Neural progenitor cell (in vitro differentiated cells): ENCODE measurements around the gene SLC44A1. TPM values are rescaled to one million over a fixed set of nuclear protein-coding genes. Genes with fewer than 3 reads are reported as not detected.

Source experiments
- DNase-seq: peaks from one replicate; pipeline ENCODE4 v3.0.0-alpha.2; 2016; ENCODE audit warnings: low spot score
- H2AFZ ChIP-seq: fragments of 200-600 bp; sonication (generic); replicated peaks from 2 replicates; pipeline ENCODE4 v1.6.1; 2016; ENCODE audit warnings: antibody characterized with exemption
- H3F3A ChIP-seq: fragments of 200-600 bp; sonication (generic); 2 replicates; pipeline ENCODE4 v1.6.1; 2016; ENCODE audit warnings: antibody characterized with exemption, low read depth
- H3K27ac ChIP-seq: fragments of 200-600 bp; sonication (generic); 2 replicates; pipeline ENCODE4 v1.5.1; 2016; ENCODE audit warnings: mild to moderate bottlenecking
- H3K27me3 ChIP-seq: fragments of 200-600 bp; sonication (generic); 2 replicates; pipeline ENCODE4 v1.6.1; 2016; ENCODE audit warnings: mild to moderate bottlenecking, moderate library complexity
- H3K36me3 ChIP-seq: fragments of 200-600 bp; sonication (generic); 2 replicates; pipeline ENCODE4 v1.5.1; 2016
- H3K4me1 ChIP-seq: fragments of 200-600 bp; sonication (generic); 2 replicates; pipeline ENCODE4 v1.6.1; 2016; ENCODE audit warnings: mixed run types
- H3K4me2 ChIP-seq: fragments of 200-600 bp; sonication (generic); 2 replicates; pipeline ENCODE4 v1.6.1; 2016
- H3K4me3 ChIP-seq: fragments of 200-600 bp; sonication (generic); 2 replicates; pipeline ENCODE4 v1.5.1; 2016
- H3K79me2 ChIP-seq: fragments of 200-600 bp; sonication (generic); 2 replicates; pipeline ENCODE4 v1.6.1; 2016; ENCODE audit warnings: low read depth
- H3K9ac ChIP-seq: fragments of 200-600 bp; sonication (generic); 2 replicates; pipeline ENCODE4 v1.6.1; 2016
- H3K9me3 ChIP-seq: fragments of 200-600 bp; sonication (generic); 2 replicates; pipeline ENCODE4 v1.5.1; 2016; ENCODE audit warnings: low read depth
- H4K20me1 ChIP-seq: fragments of 200-600 bp; sonication (generic); 2 replicates; pipeline ENCODE4 v1.6.1; 2016; ENCODE audit warnings: low read depth
- H3K27ac Mint-ChIP-seq: 3 replicates; pipeline ENCODE4 v1.8.0; 2021; ENCODE audit warnings: mixed read lengths
- H3K27me3 Mint-ChIP-seq: 2 replicates; pipeline ENCODE4 v1.8.0; 2022; ENCODE audit warnings: low read depth, mild to moderate bottlenecking, inconsistent platforms, moderate library complexity, mixed read lengths; ENCODE audit not compliant: insufficient read depth
- H3K36me3 Mint-ChIP-seq: 3 replicates; pipeline ENCODE4 v1.8.0; 2021; ENCODE audit warnings: mixed read lengths
- H3K4me1 Mint-ChIP-seq: 3 replicates; pipeline ENCODE4 v1.8.0; 2021; ENCODE audit warnings: mixed read lengths
- H3K4me3 Mint-ChIP-seq: 3 replicates; pipeline ENCODE4 v1.8.0; 2021; ENCODE audit warnings: mild to moderate bottlenecking, moderate library complexity, mixed read lengths
- H3K9me3 Mint-ChIP-seq: 3 replicates; pipeline ENCODE4 v1.8.0; 2020; ENCODE audit warnings: mixed read lengths
- CTCF ChIP-seq: fragments of 200-600 bp; sonication (generic); IDR thresholded peaks from 2 replicates; pipeline ENCODE4 v1.5.1; 2017; ENCODE audit warnings: antibody characterized with exemption, mild to moderate bottlenecking
- EZH2 ChIP-seq: fragments of 200-600 bp; sonication (generic); IDR thresholded peaks from 2 replicates; pipeline ENCODE4 v1.6.1; 2017; ENCODE audit warnings: antibody characterized with exemption, mild to moderate bottlenecking, moderate library complexity
- EZH2phosphoT487 ChIP-seq: fragments of 200-600 bp; sonication (generic); IDR thresholded peaks from 2 replicates; pipeline ENCODE4 v1.6.1; 2017; ENCODE audit warnings: antibody characterized with exemption
- total RNA-seq: library from RNA; depleted of rRNA; stranded (reverse); fragments of >200 nt; gene quantifications from 2 replicates; pipeline ENCODE4 v1.2.3, GENCODE V29; 2015; ENCODE audit warnings: low replicate concordance

The SLC44A1 gene
- total RNA-seq, 1 donor from 2014 or later = 41.4 TPM

GRCh38 chr9:105246656-105247173, 2.3 kb downstream of the SLC44A1 start:
- no peak overlapping the region for H3K9ac ChIP-seq
- peaks cover 68% of the 10 kb centered on the region for H3K79me2 ChIP-seq
- DNase-seq = no peak
- no peaks in the 10 kb centered on the region for H3K9me3 ChIP-seq
- peaks cover 40% of the 10 kb centered on the region for H4K20me1 ChIP-seq
- peak overlapping the region; percentile 98 for H3K4me3 ChIP-seq
- Mint-ChIP-seq H3K4me1 (peaks cover 21% of the 10 kb centered on the region), H3K27me3 (peaks cover 17% of the 10 kb centered on the region), H3K27ac (no peak overlapping the region), H3K36me3 (no peaks in the 10 kb centered on the region), H3K4me3 (peak overlapping the region; percentile 96), H3K9me3 (no peaks in the 10 kb centered on the region)
- H2AFZ ChIP-seq = no peak overlapping the region
- peaks cover 25% of the 10 kb centered on the region for H3F3A ChIP-seq
- peak overlapping the region; percentile 96 for H3K4me2 ChIP-seq
- H3K4me1 ChIP-seq = peaks cover 58% of the 10 kb centered on the region
- H3K27me3 ChIP-seq = no peaks in the 10 kb centered on the region
- TF ChIP-seq CTCF (no peak), EZH2phosphoT487 (no peak), EZH2 (no peak)
- no peaks in the 10 kb centered on the region for H3K36me3 ChIP-seq
- H3K27ac ChIP-seq = no peak overlapping the region

GRCh38 chr9:105248691-105249090, 4.2 kb downstream of the SLC44A1 start:
- Mint-ChIP-seq H3K27ac (no peak overlapping the region), H3K4me1 (peaks cover 17% of the 10 kb centered on the region), H3K27me3 (peaks cover 17% of the 10 kb centered on the region), H3K36me3 (no peaks in the 10 kb centered on the region), H3K9me3 (no peaks in the 10 kb centered on the region), H3K4me3 (no peak overlapping the region)
- H3K36me3 ChIP-seq = no peaks in the 10 kb centered on the region
- peaks cover 87% of the 10 kb centered on the region for H3K79me2 ChIP-seq
- H3K4me1 ChIP-seq = peaks cover 43% of the 10 kb centered on the region
- TF ChIP-seq EZH2 = no peak
- no peak for TF ChIP-seq CTCF
- TF ChIP-seq EZH2phosphoT487 = no peak
- H3K4me2 ChIP-seq = peak overlapping the region; percentile 46
- H4K20me1 ChIP-seq = peaks cover 41% of the 10 kb centered on the region
- H2AFZ ChIP-seq = no peak overlapping the region
- DNase-seq = no peak
- no peak overlapping the region for H3K4me3 ChIP-seq
- no peaks in the 10 kb centered on the region for H3K9me3 ChIP-seq
- H3K27ac ChIP-seq = no peak overlapping the region
- no peaks in the 10 kb centered on the region for H3K27me3 ChIP-seq
- no peak overlapping the region for H3K9ac ChIP-seq
- H3F3A ChIP-seq = peaks cover 23% of the 10 kb centered on the region

- Mint-ChIP-seq H3K36me3 (no peaks in the 10 kb centered on the region), H3K4me3 (no peak overlapping the region), H3K27me3 (peaks cover 9% of the 10 kb centered on the region), H3K9me3 (no peaks in the 10 kb centered on the region), H3K27ac (no peak overlapping the region), H3K4me1 (peaks cover 13% of the 10 kb centered on the region)
- Histone ChIP-seq H3K4me2 (no peak overlapping the region), H3K4me3 (no peak overlapping the region), H3K27me3 (no peaks in the 10 kb centered on the region), H3K36me3 (no peaks in the 10 kb centered on the region), H3K4me1 (peaks cover 52% of the 10 kb centered on the region), H3K27ac (no peak overlapping the region), H3K9ac (no peak overlapping the region), H3K9me3 (no peaks in the 10 kb centered on the region), H4K20me1 (peaks cover 53% of the 10 kb centered on the region), H3K79me2 (peaks cover 100% of the 10 kb centered on the region), H3F3A (peaks cover 26% of the 10 kb centered on the region), H2AFZ (no peak overlapping the region)
- TF ChIP-seq EZH2 = no peak
- no peak for TF ChIP-seq EZH2phosphoT487
- TF ChIP-seq CTCF = no peak
- no peak for DNase-seq
These were observed 6.7 kb downstream of the SLC44A1 start for GRCh38 chr9:105251133-105251532.
